Measurements from ENCODE around the gene BANF2. TPM values are rescaled to one million over a fixed set of nuclear protein-coding genes. Genes with fewer than 3 reads are reported as not detected.

Gene BANF2
- polyA plus RNA-seq, 1 donor from 2014 or later: not detected

DNA sequence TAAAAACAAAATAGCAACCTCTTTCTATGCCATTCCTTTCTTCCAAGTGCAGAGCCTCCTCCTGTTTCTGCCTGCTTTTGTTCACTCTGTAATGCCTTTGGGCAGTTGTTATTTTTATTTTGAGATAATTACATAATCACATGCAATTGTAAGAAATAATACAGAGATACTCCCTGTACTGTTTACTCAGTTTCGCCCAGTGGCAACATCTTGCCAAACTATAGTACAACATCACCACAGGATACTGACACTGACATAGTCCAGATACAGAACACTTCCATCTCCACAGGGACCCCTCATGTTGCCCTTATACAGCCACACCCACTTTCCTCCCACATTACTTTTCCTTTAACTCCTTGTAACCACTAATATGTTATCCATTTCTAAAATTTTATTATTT is 59.7 kb downstream of the BANF2 start:
- Histone ChIP-seq H3F3A (ENCODE audit: insufficient read depth, low read length, poor library complexity, severe bottlenecking) (no peaks in the 10 kb centered on the region), H2AFZ (ENCODE audit: low read depth, low read length) (no peak overlapping the region)

DNA sequence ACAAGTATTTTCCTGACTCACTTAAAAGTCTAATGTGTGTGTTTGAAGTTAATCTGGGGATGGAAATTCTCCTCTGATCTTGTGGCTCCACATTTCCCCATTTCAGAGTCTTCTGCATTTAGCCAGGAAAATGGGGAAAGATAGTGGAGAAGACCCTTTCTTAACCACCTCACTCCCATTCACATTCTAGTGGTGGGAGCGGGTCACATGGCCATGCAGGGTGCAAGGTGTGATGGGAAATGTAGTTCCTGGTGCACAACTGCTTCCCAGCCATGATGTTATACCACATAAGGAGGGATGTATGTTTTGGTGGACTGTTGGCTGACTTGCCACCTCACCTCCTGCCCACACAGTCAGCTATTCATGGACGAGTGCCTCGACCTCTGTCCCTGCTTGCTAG is 61.8 kb downstream of the BANF2 start:
- H3K9ac ChIP-seq (ENCODE audit: low read length): no peak overlapping the region
- H2AFZ ChIP-seq (ENCODE audit: low read depth, low read length): no peak overlapping the region
- H3K79me2 ChIP-seq (replicated peaks; ENCODE audit: insufficient read depth, low read length): no peaks in the 10 kb centered on the region
- TF ChIP-seq EP300 (conservative IDR thresholded peaks at IDR 0.05; ENCODE audit: poor library complexity, severe bottlenecking) (no peak), SMC3 (conservative IDR thresholded peaks at IDR 0.05; ENCODE audit: poor library complexity) (no peak), MXI1 (conservative IDR thresholded peaks at IDR 0.05; ENCODE audit: poor library complexity, severe bottlenecking) (no peak), EZH2 (IDR thresholded peaks at IDR 0.05; ENCODE audit: borderline replicate concordance, insufficient read depth, low read length, poor library complexity, severe bottlenecking) (no peak), POLR2AphosphoS5 (IDR thresholded peaks at IDR 0.05) (no peak), TAF1 (IDR thresholded peaks at IDR 0.05; ENCODE audit: low read depth) (no peak), RAD21 (conservative IDR thresholded peaks at IDR 0.05) (no peak)
- TF ChIP-seq, protein P1, sequence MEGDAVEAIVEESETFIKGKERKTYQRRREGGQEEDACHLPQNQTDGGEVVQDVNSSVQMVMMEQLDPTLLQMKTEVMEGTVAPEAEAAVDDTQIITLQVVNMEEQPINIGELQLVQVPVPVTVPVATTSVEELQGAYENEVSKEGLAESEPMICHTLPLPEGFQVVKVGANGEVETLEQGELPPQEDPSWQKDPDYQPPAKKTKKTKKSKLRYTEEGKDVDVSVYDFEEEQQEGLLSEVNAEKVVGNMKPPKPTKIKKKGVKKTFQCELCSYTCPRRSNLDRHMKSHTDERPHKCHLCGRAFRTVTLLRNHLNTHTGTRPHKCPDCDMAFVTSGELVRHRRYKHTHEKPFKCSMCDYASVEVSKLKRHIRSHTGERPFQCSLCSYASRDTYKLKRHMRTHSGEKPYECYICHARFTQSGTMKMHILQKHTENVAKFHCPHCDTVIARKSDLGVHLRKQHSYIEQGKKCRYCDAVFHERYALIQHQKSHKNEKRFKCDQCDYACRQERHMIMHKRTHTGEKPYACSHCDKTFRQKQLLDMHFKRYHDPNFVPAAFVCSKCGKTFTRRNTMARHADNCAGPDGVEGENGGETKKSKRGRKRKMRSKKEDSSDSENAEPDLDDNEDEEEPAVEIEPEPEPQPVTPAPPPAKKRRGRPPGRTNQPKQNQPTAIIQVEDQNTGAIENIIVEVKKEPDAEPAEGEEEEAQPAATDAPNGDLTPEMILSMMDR (IDR thresholded peaks at IDR 0.05; ENCODE audit: poor library complexity, severe bottlenecking): no peak

More for the DNA sequence above, 59.7 kb downstream of the BANF2 start:
- Histone ChIP-seq H3K9ac (ENCODE audit: low read length) (no peak overlapping the region), H4K20me1 (ENCODE audit: insufficient read depth) (no peaks in the 10 kb centered on the region), H3K9me2 (ENCODE audit: insufficient read depth, low read length) (no peaks in the 10 kb centered on the region), H3K27me3 (ENCODE audit: insufficient read depth, low read depth, low read length) (no peaks in the 10 kb centered on the region), H3K4me3 (ENCODE audit: low read length) (no peak overlapping the region), H3K36me3 (ENCODE audit: insufficient read depth, low read length) (no peaks in the 10 kb centered on the region), H3K27ac (ENCODE audit: low read length) (no peak overlapping the region), H3K9me3 (ENCODE audit: low read length) (peaks cover 10% of the 10 kb centered on the region), H3K4me2 (ENCODE audit: low read length) (no peak overlapping the region), H3K79me2 (replicated peaks; ENCODE audit: insufficient read depth, low read length) (no peaks in the 10 kb centered on the region)
- TF ChIP-seq EP300 (conservative IDR thresholded peaks at IDR 0.05; ENCODE audit: poor library complexity, severe bottlenecking) (no peak), SMC3 (conservative IDR thresholded peaks at IDR 0.05; ENCODE audit: poor library complexity) (no peak), POLR2AphosphoS5 (IDR thresholded peaks at IDR 0.05) (no peak), RAD21 (conservative IDR thresholded peaks at IDR 0.05) (no peak), EZH2 (IDR thresholded peaks at IDR 0.05; ENCODE audit: borderline replicate concordance, insufficient read depth, low read length, poor library complexity, severe bottlenecking) (no peak), TAF1 (IDR thresholded peaks at IDR 0.05; ENCODE audit: low read depth) (no peak), MXI1 (conservative IDR thresholded peaks at IDR 0.05; ENCODE audit: poor library complexity, severe bottlenecking) (no peak), REST (IDR thresholded peaks at IDR 0.05; ENCODE audit: borderline replicate concordance) (no peak)
- TF ChIP-seq, protein P1 (IDR thresholded peaks at IDR 0.05; ENCODE audit: poor library complexity, severe bottlenecking): no peak

More for the DNA sequence above, 61.8 kb downstream of the BANF2 start:
- Histone ChIP-seq H4K20me1 (ENCODE audit: insufficient read depth) (no peaks in the 10 kb centered on the region), H3K9me2 (ENCODE audit: insufficient read depth, low read length) (no peaks in the 10 kb centered on the region), H3K27me3 (ENCODE audit: insufficient read depth, low read depth, low read length) (no peaks in the 10 kb centered on the region), H3K36me3 (ENCODE audit: insufficient read depth, low read length) (no peaks in the 10 kb centered on the region), H3K27ac (ENCODE audit: low read length) (no peak overlapping the region), H3F3A (ENCODE audit: insufficient read depth, low read length, poor library complexity, severe bottlenecking) (no peaks in the 10 kb centered on the region), H3K9me3 (ENCODE audit: low read length) (peaks cover 10% of the 10 kb centered on the region), H3K4me3 (ENCODE audit: low read length) (no peak overlapping the region), H3K4me2 (ENCODE audit: low read length) (no peak overlapping the region)

Measured in neural cell (in vitro differentiated cells).